Fibroblast of skin of abdomen (primary cell): ENCODE results near the gene IDI1.
"Not testable (repeated sequence)": the region's sequence is repeated elsewhere in the genome, so short reads cannot be mapped to it uniquely, and the experiment has no call there.

ENCODE experiments used
- DNase-seq: peaks from one replicate; pipeline ENCODE4 v3.0.0-alpha.2; 2013

IDI1 gene

GRCh38 chr10:1063232-1063865 lies 14.4 kb upstream of the IDI1 start:
- DNase-seq, result no peak

- peak; percentile 62 for DNase-seq
Measured at GRCh38 chr10:1061930-1062774, 13.2 kb upstream of the IDI1 start.

GRCh38 chr10:1059902-1060301 lies 11.0 kb upstream of the IDI1 start:
- DNase-seq, result no peak

GRCh38 chr10:1058017-1058416 lies 9.1 kb upstream of the IDI1 start:
- no peak for DNase-seq

GRCh38 chr10:1057106-1057657 lies 8.3 kb upstream of the IDI1 start:
- DNase-seq, result no peak

- DNase-seq, result peak; percentile 84
Measured at GRCh38 chr10:1056326-1057105, 7.6 kb upstream of the IDI1 start, which contains the start of gene WDR37. WDR37 (plus strand) TSS chr10:1056385; CDS start chr10:1072156, 15,771 bp downstream.

- DNase-seq, result no peak
Measured at GRCh38 chr10:1054684-1055083, 5.8 kb upstream of the IDI1 start.

- DNase-seq, result no peak
Measured at GRCh38 chr10:1050554-1050953, 1.6 kb upstream of the IDI1 start.

GRCh38 chr10:1050145-1050544 lies 1.2 kb upstream of the IDI1 start:
- DNase-seq, result no peak

- DNase-seq, result no peak
Measured at GRCh38 chr10:1049425-1049958, 573 bp upstream of the IDI1 start.

GRCh38 chr10:1048349-1048731 lies 579 bp downstream of the IDI1 start:
- DNase-seq, result no peak

- no peak for DNase-seq
Measured at GRCh38 chr10:1047937-1048336, 982 bp downstream of the IDI1 start.

GRCh38 chr10:1045415-1045814 lies 3.5 kb downstream of the IDI1 start:
- no peak for DNase-seq

- DNase-seq, result no peak
Measured at GRCh38 chr10:1044964-1045363, 4.0 kb downstream of the IDI1 start.

GRCh38 chr10:1044146-1044545 lies 4.8 kb downstream of the IDI1 start:
- DNase-seq, result no peak

GRCh38 chr10:1043532-1043995 lies 5.4 kb downstream of the IDI1 start:
- no peak for DNase-seq

- no peak for DNase-seq
Measured at GRCh38 chr10:1041514-1041913, 7.4 kb downstream of the IDI1 start.

GRCh38 chr10:1040133-1040532 lies 8.8 kb downstream of the IDI1 start:
- no peak for DNase-seq

GRCh38 chr10:1038769-1039168 lies 10.2 kb downstream of the IDI1 start:
- DNase-seq, result not testable (repeated sequence)

GRCh38 chr10:1037098-1037497 lies 11.8 kb downstream of the IDI1 start:
- DNase-seq, result no peak

- DNase-seq, result no peak
Measured at GRCh38 chr10:1036341-1036791, 12.6 kb downstream of the IDI1 start.

- DNase-seq, result no peak
Measured at GRCh38 chr10:1035201-1035600, 13.7 kb downstream of the IDI1 start.

GRCh38 chr10:1034758-1035157 lies 14.2 kb downstream of the IDI1 start:
- no peak for DNase-seq
